ENCODE data around the gene CYP2J2. TPM values are rescaled to one million over a fixed set of nuclear protein-coding genes. Genes with fewer than 3 reads are reported as not detected.

CYP2J2 gene
- total RNA-seq, 1 experiment from 2014 or later, result 1.1 TPM

- POLR2A ChIA-PET, result no interaction called here
- RAD21 ChIA-PET (ENCODE audit: low non-redundant PET in 1 of 2, low total read pairs in 2 of 2, uncharacterized antibody in 2 of 2, unreplicated experiment in 2 of 2), result no interaction called here
- Histone ChIP-seq H3K4me3 (replicated peaks in 1 of 2; ENCODE audit: low read depth in 1 of 2, low read length in 2 of 2) (no peak overlapping the region), H3K79me2 (ENCODE audit: insufficient read depth, low read length) (no peaks in the 10 kb centered on the region), H3K27ac (ENCODE audit: low read depth, low read length) (no peak overlapping the region), H3K9ac (ENCODE audit: low read length) (no peak overlapping the region), H4K20me1 (ENCODE audit: insufficient read depth) (no peaks in the 10 kb centered on the region), H3K9me2 (ENCODE audit: insufficient read depth) (no peaks in the 10 kb centered on the region), H3K4me1 (ENCODE audit: control insufficient read depth in 1 of 2, insufficient read depth in 2 of 2, low read length in 2 of 2) (no peaks in the 10 kb centered on the region), H3K27me3 (ENCODE audit: insufficient read depth, low read length) (no peaks in the 10 kb centered on the region), H3K36me3 (ENCODE audit: control insufficient read depth in 1 of 2, insufficient read depth in 2 of 2, low read length in 2 of 2) (no peaks in the 10 kb centered on the region), H3K4me2 (ENCODE audit: low read length) (no peak overlapping the region), H3K9me3 (ENCODE audit: control insufficient read depth in 1 of 2, insufficient read depth in 1 of 2, low read depth in 1 of 2, low read length in 2 of 2) (no peaks in the 10 kb centered on the region), H2AFZ (ENCODE audit: low read depth, low read length, poor library complexity, severe bottlenecking) (no peak overlapping the region)
- CTCF ChIA-PET, result no interaction called here
- no peak for DNase-seq (ENCODE audit: low read depth, low spot score)
- intact Hi-C loops (cut with micrococcal nuclease), result no loop called here
- no TSS peak for BruUV-seq (replicated peaks)
- TF ChIP-seq ZFX (IDR thresholded peaks at IDR 0.05) (no peak), POLR2A (IDR thresholded peaks at IDR 0.05; ENCODE audit: borderline replicate concordance, extremely low read depth, insufficient read depth, insufficient read length) (no peak), JUND (IDR thresholded peaks at IDR 0.05) (no peak), POLR2AphosphoS5 (IDR thresholded peaks at IDR 0.05; ENCODE audit: low read depth, low read length) (no peak), CBX3 (IDR thresholded peaks at IDR 0.05; ENCODE audit: low read depth) (no peak), YY1 (IDR thresholded peaks at IDR 0.05; ENCODE audit: extremely low read depth, insufficient replicate concordance, low read depth, low read length) (no peak), CEBPB (IDR thresholded peaks at IDR 0.05; ENCODE audit: low read depth) (no peak), EZH2phosphoT487 (IDR thresholded peaks at IDR 0.05; ENCODE audit: borderline replicate concordance) (no peak), SP1 (IDR thresholded peaks at IDR 0.05; ENCODE audit: low read depth) (no peak), MAX (IDR thresholded peaks at IDR 0.05) (no peak), ELF1 (IDR thresholded peaks at IDR 0.05; ENCODE audit: borderline replicate concordance, low read depth) (no peak), ZNF274 (IDR thresholded peaks at IDR 0.05; ENCODE audit: low read depth, low read length) (no peak), FOSL1 (IDR thresholded peaks at IDR 0.05; ENCODE audit: low read depth) (no peak), EZH2 (IDR thresholded peaks at IDR 0.05) (no peak), EGR1 (IDR thresholded peaks at IDR 0.05; ENCODE audit: low read depth) (no peak)
- TF ChIP-seq, protein P1, sequence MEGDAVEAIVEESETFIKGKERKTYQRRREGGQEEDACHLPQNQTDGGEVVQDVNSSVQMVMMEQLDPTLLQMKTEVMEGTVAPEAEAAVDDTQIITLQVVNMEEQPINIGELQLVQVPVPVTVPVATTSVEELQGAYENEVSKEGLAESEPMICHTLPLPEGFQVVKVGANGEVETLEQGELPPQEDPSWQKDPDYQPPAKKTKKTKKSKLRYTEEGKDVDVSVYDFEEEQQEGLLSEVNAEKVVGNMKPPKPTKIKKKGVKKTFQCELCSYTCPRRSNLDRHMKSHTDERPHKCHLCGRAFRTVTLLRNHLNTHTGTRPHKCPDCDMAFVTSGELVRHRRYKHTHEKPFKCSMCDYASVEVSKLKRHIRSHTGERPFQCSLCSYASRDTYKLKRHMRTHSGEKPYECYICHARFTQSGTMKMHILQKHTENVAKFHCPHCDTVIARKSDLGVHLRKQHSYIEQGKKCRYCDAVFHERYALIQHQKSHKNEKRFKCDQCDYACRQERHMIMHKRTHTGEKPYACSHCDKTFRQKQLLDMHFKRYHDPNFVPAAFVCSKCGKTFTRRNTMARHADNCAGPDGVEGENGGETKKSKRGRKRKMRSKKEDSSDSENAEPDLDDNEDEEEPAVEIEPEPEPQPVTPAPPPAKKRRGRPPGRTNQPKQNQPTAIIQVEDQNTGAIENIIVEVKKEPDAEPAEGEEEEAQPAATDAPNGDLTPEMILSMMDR (IDR thresholded peaks at IDR 0.05 in 2 of 3, conservative IDR thresholded peaks at IDR 0.05 in 1 of 3; ENCODE audit: borderline replicate concordance in 1 of 3, insufficient read depth in 1 of 3, low read depth in 2 of 3, low read length in 2 of 3), result no peak
- TF ChIP-seq, protein P2, sequence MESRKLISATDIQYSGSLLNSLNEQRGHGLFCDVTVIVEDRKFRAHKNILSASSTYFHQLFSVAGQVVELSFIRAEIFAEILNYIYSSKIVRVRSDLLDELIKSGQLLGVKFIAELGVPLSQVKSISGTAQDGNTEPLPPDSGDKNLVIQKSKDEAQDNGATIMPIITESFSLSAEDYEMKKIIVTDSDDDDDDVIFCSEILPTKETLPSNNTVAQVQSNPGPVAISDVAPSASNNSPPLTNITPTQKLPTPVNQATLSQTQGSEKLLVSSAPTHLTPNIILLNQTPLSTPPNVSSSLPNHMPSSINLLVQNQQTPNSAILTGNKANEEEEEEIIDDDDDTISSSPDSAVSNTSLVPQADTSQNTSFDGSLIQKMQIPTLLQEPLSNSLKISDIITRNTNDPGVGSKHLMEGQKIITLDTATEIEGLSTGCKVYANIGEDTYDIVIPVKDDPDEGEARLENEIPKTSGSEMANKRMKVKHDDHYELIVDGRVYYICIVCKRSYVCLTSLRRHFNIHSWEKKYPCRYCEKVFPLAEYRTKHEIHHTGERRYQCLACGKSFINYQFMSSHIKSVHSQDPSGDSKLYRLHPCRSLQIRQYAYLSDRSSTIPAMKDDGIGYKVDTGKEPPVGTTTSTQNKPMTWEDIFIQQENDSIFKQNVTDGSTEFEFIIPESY (IDR thresholded peaks at IDR 0.05; ENCODE audit: extremely low read depth, insufficient replicate concordance, low read length), result no peak
- ATAC-seq, result no peak
Observed at GRCh38 chr1:59898927-59899326, 27.6 kb downstream of the CYP2J2 start.
